Karpas-422 (cell line): Measurements from ENCODE around the gene SSTR5. TPM values are rescaled to one million over a fixed set of nuclear protein-coding genes. Genes with fewer than 3 reads are reported as not detected.

ENCODE experiments used
- DNase-seq: peaks from one replicate; pipeline ENCODE4 v3.0.0-alpha.2; 2015
- H2AFZ ChIP-seq: fragments of 200-600 bp; sonication (generic); 2 replicates; pipeline ENCODE4 v1.6.1; 2014; ENCODE audit warnings: antibody characterized with exemption, low read length, mixed read lengths
- H3K27ac ChIP-seq: fragments of 200-600 bp; sonication (generic); 2 replicates; pipeline ENCODE4 v1.5.1; 2014; ENCODE audit warnings: mild to moderate bottlenecking, low read length, moderate library complexity
- H3K27me3 ChIP-seq: fragments of 200-600 bp; sonication (generic); 2 replicates; pipeline ENCODE4 v1.6.1; 2014; ENCODE audit warnings: low read length, mixed read lengths
- H3K36me3 ChIP-seq: fragments of 200-600 bp; sonication (generic); 2 replicates; pipeline ENCODE4 v1.6.1; 2014; ENCODE audit warnings: low read length, mixed read lengths; ENCODE audit not compliant: insufficient read depth
- H3K4me1 ChIP-seq: fragments of 200-600 bp; sonication (generic); 2 replicates; pipeline ENCODE4 v1.6.1; 2014; ENCODE audit warnings: mild to moderate bottlenecking, low read length, mixed read lengths
- H3K4me2 ChIP-seq: fragments of 200-600 bp; sonication (generic); 2 replicates; pipeline ENCODE4 v1.6.1; 2014; ENCODE audit warnings: low read length, low read depth, mild to moderate bottlenecking; ENCODE audit not compliant: poor library complexity, severe bottlenecking
- H3K4me3 ChIP-seq: fragments of 200-600 bp; sonication (generic); 2 replicates; pipeline ENCODE4 v1.5.1; 2014; ENCODE audit warnings: mild to moderate bottlenecking, antibody characterized with exemption, low read length, mixed read lengths
- H3K79me2 ChIP-seq: fragments of 200-600 bp; sonication (generic); 2 replicates; pipeline ENCODE4 v1.6.1; 2014; ENCODE audit warnings: mild to moderate bottlenecking, low read length, mixed read lengths
- H3K9ac ChIP-seq: fragments of 200-600 bp; sonication (generic); 2 replicates; pipeline ENCODE4 v1.6.0; 2014; ENCODE audit warnings: low read length
- H3K9me2 ChIP-seq: fragments of 200-600 bp; sonication (generic), shearing (Covaris generic); replicated peaks from 2 replicates; pipeline ENCODE4 v1.6.0; 2014; ENCODE audit warnings: mild to moderate bottlenecking, low read length, moderate library complexity; ENCODE audit not compliant: insufficient read depth
- H3K9me3 ChIP-seq: fragments of 300-700, 200-600 bp; sonication (generic); 2 replicates; pipeline ENCODE4 v1.6.1; 2014; ENCODE audit warnings: low read length, mixed read lengths
- H4K20me1 ChIP-seq: fragments of 200-600 bp; sonication (generic); 2 replicates; pipeline ENCODE4 v1.6.1; 2014; ENCODE audit warnings: mild to moderate bottlenecking, antibody characterized with exemption, low read length, low read depth; ENCODE audit not compliant: insufficient read depth
- total RNA-seq: library from RNA; depleted of rRNA; stranded (reverse); fragments of >200 nt; shearing (Covaris generic); gene quantifications from 2 replicates; pipeline ENCODE4 v1.2.3, GENCODE V29; 2014; ENCODE audit warnings: low replicate concordance

Gene SSTR5
- total RNA-seq, 1 experiment from 2014 or later: not detected

- Histone ChIP-seq H3K36me3 (no peaks in the 10 kb centered on the region), H3K4me3 (no peak overlapping the region), H3K27me3 (no peaks in the 10 kb centered on the region), H3K27ac (no peak overlapping the region), H3K4me1 (no peaks in the 10 kb centered on the region), H3K79me2 (no peaks in the 10 kb centered on the region), H3K4me2 (no peak overlapping the region), H3K9ac (no peak overlapping the region), H3K9me3 (0 out of 2 replicates have a peak, but pooled peaks cover 3% of the 10 kb centered on the region), H2AFZ (no peak overlapping the region), H4K20me1 (no peaks in the 10 kb centered on the region), H3K9me2 (no peaks in the 10 kb centered on the region)
- DNase-seq: no peak
Measured at GRCh38 chr16:1061769-1062505, 10.6 kb upstream of the SSTR5 start.

DNA sequence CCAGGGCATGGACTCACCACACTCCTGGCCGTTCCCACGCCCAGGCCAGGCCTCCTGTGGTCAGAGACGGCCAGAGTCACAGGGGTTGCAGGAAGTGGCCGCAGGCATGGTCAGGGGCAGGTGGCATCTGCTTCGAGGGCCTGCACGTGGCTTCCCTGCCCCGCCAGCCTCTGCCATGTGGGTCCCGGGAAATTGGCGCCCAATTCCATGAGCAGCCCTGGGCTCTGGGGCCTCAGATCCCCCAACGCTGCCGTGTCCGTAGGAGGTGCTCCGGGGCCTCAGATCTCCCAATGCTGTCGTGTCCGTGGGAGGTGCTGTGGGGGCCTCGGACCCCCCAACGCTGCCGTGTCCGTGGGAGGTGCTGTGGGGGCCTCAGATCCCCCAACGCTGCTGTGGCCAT is 9.7 kb upstream of the SSTR5 start:
- Histone ChIP-seq H4K20me1 (no peaks in the 10 kb centered on the region), H3K9ac (no peak overlapping the region), H3K27me3 (no peaks in the 10 kb centered on the region), H3K4me1 (no peaks in the 10 kb centered on the region), H3K27ac (no peak overlapping the region), H3K4me2 (no peak overlapping the region), H3K9me2 (no peaks in the 10 kb centered on the region), H3K4me3 (no peak overlapping the region), H2AFZ (no peak overlapping the region), H3K9me3 (0 out of 2 replicates have a peak, but pooled peaks cover 3% of the 10 kb centered on the region), H3K79me2 (no peaks in the 10 kb centered on the region), H3K36me3 (no peaks in the 10 kb centered on the region)
- no peak for DNase-seq

- no peak overlapping the region for H3K27ac ChIP-seq
- H3K4me3 ChIP-seq: no peak overlapping the region
- H3K4me1 ChIP-seq: no peaks in the 10 kb centered on the region
- H3K36me3 ChIP-seq: no peaks in the 10 kb centered on the region
- H3K9me2 ChIP-seq: no peaks in the 10 kb centered on the region
- H3K27me3 ChIP-seq: no peaks in the 10 kb centered on the region
- no peak overlapping the region for H2AFZ ChIP-seq
- H3K4me2 ChIP-seq: no peak overlapping the region
- no peaks in the 10 kb centered on the region for H3K79me2 ChIP-seq
- no peak for DNase-seq
- no peak overlapping the region for H3K9ac ChIP-seq
- no peaks in the 10 kb centered on the region for H4K20me1 ChIP-seq
- H3K9me3 ChIP-seq: 0 out of 2 replicates have a peak, but pooled peaks cover 3% of the 10 kb centered on the region
Measured at GRCh38 chr16:1063728-1064127, 8.8 kb upstream of the SSTR5 start.

DNA sequence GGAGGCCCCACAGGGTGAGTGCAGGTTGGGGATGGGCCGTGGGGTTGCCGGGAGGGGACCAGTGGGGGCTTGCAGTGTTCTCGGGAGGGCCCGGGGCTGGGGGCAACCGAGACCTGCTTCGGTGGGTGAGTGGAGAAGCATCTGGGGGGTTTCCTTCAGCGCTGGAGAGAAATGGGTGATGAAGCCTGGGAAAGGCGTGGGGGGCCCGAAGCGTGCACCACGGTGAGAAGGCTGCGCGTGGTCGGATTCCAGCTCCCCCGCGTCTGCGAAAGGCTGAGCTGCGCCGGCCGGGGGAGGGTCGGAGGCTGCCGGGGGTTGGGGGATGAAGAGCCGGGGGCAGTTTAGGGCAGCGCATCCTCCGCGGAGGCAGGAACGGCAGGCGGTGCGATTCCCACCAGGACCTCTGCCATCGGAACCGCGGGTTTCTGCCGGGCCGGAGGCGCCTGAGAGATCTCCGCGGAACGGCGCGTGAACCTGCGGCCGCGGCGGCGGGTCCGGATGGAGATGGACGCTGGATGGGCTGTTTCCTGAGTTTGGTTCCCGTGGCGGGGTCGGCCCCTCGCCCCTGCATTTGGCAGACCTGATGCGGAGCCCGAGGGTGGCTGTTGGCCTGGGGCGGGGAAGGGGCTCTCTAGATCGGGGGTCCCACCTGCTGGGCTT is 6.9 kb upstream of the SSTR5 start:
- Histone ChIP-seq H4K20me1 (no peaks in the 10 kb centered on the region), H3K27me3 (no peaks in the 10 kb centered on the region), H3K4me3 (no peak overlapping the region), H3K36me3 (no peaks in the 10 kb centered on the region), H3K9me3 (no peaks in the 10 kb centered on the region), H3K9ac (no peak overlapping the region), H3K79me2 (no peaks in the 10 kb centered on the region), H3K27ac (no peak overlapping the region), H3K4me2 (no peak overlapping the region), H3K9me2 (no peaks in the 10 kb centered on the region), H2AFZ (no peak overlapping the region), H3K4me1 (no peaks in the 10 kb centered on the region)
- no peak for DNase-seq

DNA sequence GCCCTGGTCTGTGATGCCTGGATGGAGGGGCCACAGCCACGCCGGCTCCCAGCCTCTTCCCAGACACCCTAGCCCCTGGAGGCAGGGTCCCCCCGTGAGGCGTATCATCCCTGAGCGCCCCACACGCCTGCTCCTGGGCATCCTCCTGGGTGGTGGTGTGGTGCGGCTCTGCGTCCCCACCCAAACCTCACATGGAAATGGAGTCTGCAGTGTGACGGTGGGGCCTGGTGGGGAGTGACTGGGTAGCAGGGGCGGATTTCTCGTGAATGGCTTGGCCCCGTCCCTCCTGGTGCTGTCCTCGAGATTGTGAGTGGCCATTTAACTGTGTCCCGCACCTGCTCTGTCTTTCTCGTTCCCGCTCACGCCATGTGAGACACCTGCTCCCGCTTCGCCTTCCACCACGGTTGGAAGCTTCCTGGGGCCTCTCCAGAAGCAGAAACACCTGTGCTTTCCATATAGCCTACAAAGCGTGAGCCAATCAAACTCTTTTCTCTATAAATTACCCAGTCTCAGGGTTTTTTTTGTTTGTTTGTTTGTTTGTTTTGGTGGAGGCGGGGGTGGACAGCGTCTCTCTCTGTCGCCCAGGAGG is 5.9 kb upstream of the SSTR5 start:
- Histone ChIP-seq H3K27ac (no peak overlapping the region), H3K9me2 (no peaks in the 10 kb centered on the region), H3K4me2 (no peak overlapping the region), H3K9ac (no peak overlapping the region), H3K4me1 (no peaks in the 10 kb centered on the region), H3K4me3 (no peak overlapping the region), H4K20me1 (no peaks in the 10 kb centered on the region), H3K36me3 (no peaks in the 10 kb centered on the region), H3K27me3 (no peaks in the 10 kb centered on the region), H3K79me2 (no peaks in the 10 kb centered on the region), H2AFZ (no peak overlapping the region), H3K9me3 (no peaks in the 10 kb centered on the region)
- no peak for DNase-seq

GRCh38 chr16:1067629-1068028 is 4.9 kb upstream of the SSTR5 start:
- H3K9me2 ChIP-seq: no peaks in the 10 kb centered on the region
- no peaks in the 10 kb centered on the region for H3K27me3 ChIP-seq
- no peak overlapping the region for H2AFZ ChIP-seq
- no peak overlapping the region for H3K27ac ChIP-seq
- H4K20me1 ChIP-seq: no peaks in the 10 kb centered on the region
- H3K79me2 ChIP-seq: no peaks in the 10 kb centered on the region
- no peak overlapping the region for H3K4me3 ChIP-seq
- H3K36me3 ChIP-seq: no peaks in the 10 kb centered on the region
- H3K9me3 ChIP-seq: no peaks in the 10 kb centered on the region
- no peaks in the 10 kb centered on the region for H3K4me1 ChIP-seq
- H3K9ac ChIP-seq: no peak overlapping the region
- no peak for DNase-seq
- H3K4me2 ChIP-seq: no peak overlapping the region

DNA sequence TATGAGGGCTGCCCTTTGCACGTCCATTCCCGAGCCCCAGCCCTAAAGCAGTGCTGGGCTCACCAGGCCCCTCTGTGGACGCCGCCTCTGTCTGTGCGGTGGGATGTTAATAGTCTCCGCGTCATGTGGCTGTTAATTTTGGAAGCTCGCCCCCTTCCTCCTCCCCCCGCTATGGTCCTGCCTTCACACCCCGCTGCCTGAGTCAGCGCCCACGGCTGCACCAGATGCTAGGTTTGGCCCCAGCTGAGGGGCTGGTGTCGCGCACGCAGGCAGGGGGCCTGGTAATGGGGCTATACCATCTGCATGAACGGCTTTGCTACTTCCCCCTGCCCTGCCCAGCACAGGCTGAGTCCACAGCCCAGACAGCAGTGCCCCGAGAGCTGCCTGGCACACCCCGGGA is 4.1 kb upstream of the SSTR5 start:
- H3K4me2 ChIP-seq: no peak overlapping the region
- no peak overlapping the region for H3K4me3 ChIP-seq
- no peak overlapping the region for H2AFZ ChIP-seq
- H3K9ac ChIP-seq: no peak overlapping the region
- no peaks in the 10 kb centered on the region for H3K79me2 ChIP-seq
- H3K36me3 ChIP-seq: no peaks in the 10 kb centered on the region
- no peak for DNase-seq
- H3K27me3 ChIP-seq: no peaks in the 10 kb centered on the region
- H3K4me1 ChIP-seq: no peaks in the 10 kb centered on the region
- H4K20me1 ChIP-seq: no peaks in the 10 kb centered on the region
- H3K9me2 ChIP-seq: no peaks in the 10 kb centered on the region
- H3K9me3 ChIP-seq: no peaks in the 10 kb centered on the region
- no peak overlapping the region for H3K27ac ChIP-seq

DNA sequence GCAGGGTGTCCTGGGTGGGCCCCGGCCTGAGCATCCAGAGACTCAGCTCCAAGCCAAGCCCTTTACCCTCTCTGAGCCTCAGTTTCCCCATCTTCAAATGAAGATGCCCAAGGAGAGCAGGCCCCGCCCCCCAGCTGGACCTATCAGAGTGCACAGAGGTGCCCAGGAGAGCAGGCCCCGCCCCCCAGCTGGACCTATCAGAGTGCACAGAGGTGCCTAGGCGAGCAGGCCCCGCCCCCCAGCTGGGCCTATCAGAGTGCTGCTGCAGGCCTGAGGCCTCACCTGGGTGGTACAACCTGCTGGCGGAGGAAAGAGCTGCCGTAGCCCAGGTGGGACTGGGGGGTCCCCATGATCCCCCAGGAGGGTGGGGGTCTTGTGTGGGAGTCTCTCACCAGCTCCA is 3.4 kb upstream of the SSTR5 start:
- no peak overlapping the region for H3K27ac ChIP-seq
- DNase-seq: peak; percentile 65
- no peaks in the 10 kb centered on the region for H3K4me1 ChIP-seq
- no peak overlapping the region for H3K9ac ChIP-seq
- no peaks in the 10 kb centered on the region for H3K9me3 ChIP-seq
- H3K4me3 ChIP-seq: no peak overlapping the region
- H3K79me2 ChIP-seq: no peaks in the 10 kb centered on the region
- no peaks in the 10 kb centered on the region for H4K20me1 ChIP-seq
- no peak overlapping the region for H2AFZ ChIP-seq
- H3K9me2 ChIP-seq: no peaks in the 10 kb centered on the region
- H3K27me3 ChIP-seq: no peaks in the 10 kb centered on the region
- no peak overlapping the region for H3K4me2 ChIP-seq
- H3K36me3 ChIP-seq: no peaks in the 10 kb centered on the region
